KMS-11 (cell line): ENCODE data around the gene PARP1.
"Not testable (repeated sequence)": the region's sequence is repeated elsewhere in the genome, so short reads cannot be mapped to it uniquely, and the experiment has no call there.

Experiments used
- H2AFZ ChIP-seq: fragments of 200-600 bp; sonication (generic); 2 replicates; pipeline ENCODE4 v1.6.1; 2016; ENCODE audit warnings: antibody characterized with exemption, mixed run types, low read depth
- H3K27ac ChIP-seq: fragments of 200-600 bp; sonication (generic); 2 replicates; pipeline ENCODE4 v1.6.1; 2016; ENCODE audit warnings: mild to moderate bottlenecking, mixed run types
- H3K27me3 ChIP-seq: fragments of 200-600 bp; sonication (generic); 2 replicates; pipeline ENCODE4 v1.6.1; 2017; ENCODE audit warnings: mild to moderate bottlenecking, low read depth, mixed run types, moderate library complexity; ENCODE audit not compliant: insufficient read depth
- H3K36me3 ChIP-seq: fragments of 200-600 bp; sonication (generic); 2 replicates; pipeline ENCODE4 v1.6.1; 2017; ENCODE audit warnings: mild to moderate bottlenecking, mixed run types; ENCODE audit not compliant: insufficient read depth
- H3K4me1 ChIP-seq: fragments of 200-600 bp; sonication (generic); 2 replicates; pipeline ENCODE4 v1.6.1; 2016; ENCODE audit warnings: mild to moderate bottlenecking, low read depth, mixed run types; ENCODE audit not compliant: poor library complexity, severe bottlenecking
- H3K4me2 ChIP-seq: fragments of 200-600 bp; sonication (generic); 2 replicates; pipeline ENCODE4 v1.7.0; 2016; ENCODE audit warnings: mild to moderate bottlenecking, mixed run types
- H3K4me3 ChIP-seq: fragments of 200-600 bp; sonication (generic); IDR thresholded peaks from 2 replicates; pipeline ENCODE4 v1.6.1; 2017; ENCODE audit warnings: low read depth, low read length, mixed read lengths; ENCODE audit not compliant: insufficient read depth
- H3K79me2 ChIP-seq: fragments of 200-600 bp; sonication (generic); 2 replicates; pipeline ENCODE4 v1.6.1; 2016; ENCODE audit warnings: low read depth, mixed run types; ENCODE audit not compliant: insufficient read depth
- H3K9ac ChIP-seq: fragments of 200-600 bp; sonication (generic); 2 replicates; pipeline ENCODE4 v1.6.1; 2016; ENCODE audit warnings: mild to moderate bottlenecking, mixed run types
- H4K20me1 ChIP-seq: fragments of 200-600 bp; sonication (generic); 2 replicates; pipeline ENCODE4 v1.6.1; 2016; ENCODE audit warnings: mild to moderate bottlenecking, mixed run types; ENCODE audit not compliant: insufficient read depth
- CTCF ChIP-seq: fragments of 200-600 bp; sonication (generic); conservative IDR thresholded peaks from 2 replicates; pipeline ENCODE4 v1.6.1; 2017; ENCODE audit warnings: low read depth, mild to moderate bottlenecking, antibody characterized with exemption, low read length, moderate library complexity, mixed read lengths

Gene PARP1

GRCh38 chr1:226349081-226349480, 58.8 kb downstream of the PARP1 start:
- TF ChIP-seq CTCF: no peak
- no peaks in the 10 kb centered on the region for H3K27me3 ChIP-seq
- H3K79me2 ChIP-seq: no peaks in the 10 kb centered on the region
- no peaks in the 10 kb centered on the region for H3K36me3 ChIP-seq
- no peak overlapping the region for H2AFZ ChIP-seq
- H3K4me2 ChIP-seq: no peak overlapping the region
- H4K20me1 ChIP-seq: no peaks in the 10 kb centered on the region
- no peaks in the 10 kb centered on the region for H3K4me1 ChIP-seq
- no peak overlapping the region for H3K4me3 ChIP-seq
- H3K27ac ChIP-seq: no peak overlapping the region
- no peak overlapping the region for H3K9ac ChIP-seq

GRCh38 chr1:226344441-226345259, 63.2 kb downstream of the PARP1 start:
- Histone ChIP-seq H4K20me1 (no peaks in the 10 kb centered on the region), H3K36me3 (no peaks in the 10 kb centered on the region), H3K4me3 (no peak overlapping the region), H3K4me1 (no peaks in the 10 kb centered on the region), H2AFZ (no peak overlapping the region), H3K4me2 (no peak overlapping the region), H3K79me2 (no peaks in the 10 kb centered on the region), H3K9ac (no peak overlapping the region), H3K27ac (no peak overlapping the region), H3K27me3 (no peaks in the 10 kb centered on the region)
- TF ChIP-seq CTCF: no peak

- Histone ChIP-seq H2AFZ (no peak overlapping the region), H3K4me3 (no peak overlapping the region), H3K27me3 (no peaks in the 10 kb centered on the region), H3K4me1 (no peaks in the 10 kb centered on the region), H3K27ac (no peak overlapping the region), H3K4me2 (no peak overlapping the region), H4K20me1 (no peaks in the 10 kb centered on the region), H3K79me2 (no peaks in the 10 kb centered on the region), H3K36me3 (no peaks in the 10 kb centered on the region), H3K9ac (no peak overlapping the region)
- no peak for TF ChIP-seq CTCF
Measured at GRCh38 chr1:226342656-226343055, 65.2 kb downstream of the PARP1 start.

GRCh38 chr1:226340111-226340510, 67.8 kb downstream of the PARP1 start:
- H3K4me2 ChIP-seq, H3K79me2 ChIP-seq, H3K36me3 ChIP-seq, H3K4me3 ChIP-seq, H3K27ac ChIP-seq, H3K27me3 ChIP-seq, H3K4me1 ChIP-seq, H2AFZ ChIP-seq, H3K9ac ChIP-seq, H4K20me1 ChIP-seq: not testable (repeated sequence)

- Histone ChIP-seq H3K4me1 (peaks cover 12% of the 10 kb centered on the region), H3K36me3 (no peaks in the 10 kb centered on the region), H3K27ac (no peak overlapping the region), H3K27me3 (no peaks in the 10 kb centered on the region), H2AFZ (no peak overlapping the region), H3K79me2 (no peaks in the 10 kb centered on the region), H3K4me2 (no peak overlapping the region), H4K20me1 (no peaks in the 10 kb centered on the region), H3K4me3 (no peak overlapping the region), H3K9ac (no peak overlapping the region)
- TF ChIP-seq CTCF: no peak
Measured at GRCh38 chr1:226337276-226337875, 70.5 kb downstream of the PARP1 start.
